Mesenchymal stem cell (in vitro differentiated cells and primary cell): ENCODE results near the gene UCP2.
"Not testable (repeated sequence)": the region's sequence is repeated elsewhere in the genome, so short reads cannot be mapped to it uniquely, and the experiment has no call there.

Experiments
- DNase-seq: peaks from one replicate; pipeline ENCODE4 v3.0.0-alpha.2; 2013
- H2AFZ ChIP-seq: one replicate; pipeline ENCODE4 v1.6.1; 2013; ENCODE audit warnings: low read depth, mild to moderate bottlenecking, control low read depth, inconsistent platforms, low read length, moderate library complexity
- H2AK5ac ChIP-seq: 2 replicates; pipeline ENCODE4 v1.6.1; 2013; ENCODE audit warnings: low read length, moderate library complexity, mild to moderate bottlenecking, inconsistent platforms; ENCODE audit not compliant: severe bottlenecking
- H2BK120ac ChIP-seq: one replicate; pipeline ENCODE4 v1.6.1; 2013; ENCODE audit warnings: low read depth, mild to moderate bottlenecking, inconsistent platforms, low read length, moderate library complexity
- H2BK12ac ChIP-seq, 2 experiments: one replicate each; pipeline ENCODE4 v1.6.1; 2013; ENCODE audit warnings: inconsistent platforms in 2 of 2, low read length in 2 of 2, mild to moderate bottlenecking in 2 of 2, moderate library complexity in 2 of 2, control low read depth in 1 of 2
- H2BK15ac ChIP-seq: one replicate; pipeline ENCODE4 v1.6.1; 2013; ENCODE audit warnings: mild to moderate bottlenecking, low read depth, inconsistent platforms; ENCODE audit not compliant: poor library complexity, severe bottlenecking
- H2BK5ac ChIP-seq: 2 replicates; pipeline ENCODE4 v1.6.1; 2013; ENCODE audit warnings: low read depth, mild to moderate bottlenecking, low read length, control low read depth, inconsistent platforms; ENCODE audit not compliant: poor library complexity, severe bottlenecking
- H3K14ac ChIP-seq, 2 experiments: one replicate each; pipeline ENCODE4 v1.6.1; 2013; ENCODE audit warnings: inconsistent platforms in 2 of 2, low read length in 2 of 2, control low read depth in 1 of 2, mild to moderate bottlenecking in 1 of 2, moderate library complexity in 1 of 2
- H3K18ac ChIP-seq, 2 experiments: one replicate each; pipeline ENCODE4 v1.6.1; 2013; ENCODE audit warnings: inconsistent platforms in 2 of 2, low read length in 2 of 2, control low read depth in 1 of 2, low read depth in 1 of 2, mild to moderate bottlenecking in 1 of 2
- H3K23ac ChIP-seq, 2 experiments: one replicate each; pipeline ENCODE4 v1.6.1; 2013; ENCODE audit warnings: inconsistent platforms in 2 of 2, low read length in 2 of 2, mild to moderate bottlenecking in 2 of 2, moderate library complexity in 2 of 2, control low read depth in 1 of 2
- H3K27ac ChIP-seq: 2 replicates; pipeline ENCODE4 v1.5.1; 2013; ENCODE audit warnings: mild to moderate bottlenecking, moderate library complexity, low read length, control low read depth, inconsistent platforms; ENCODE audit not compliant: poor library complexity, severe bottlenecking
- H3K27me3 ChIP-seq, 2 experiments: 2 replicates each; pipeline versions ENCODE4 v1.6.1 to v1.7.0; 2013; ENCODE audit warnings: low read length in 2 of 2, mild to moderate bottlenecking in 2 of 2, moderate library complexity in 2 of 2, control low read depth in 1 of 2, inconsistent platforms in 1 of 2; ENCODE audit not compliant: control insufficient read depth in 1 of 2, insufficient read depth in 1 of 2
- H3K36me3 ChIP-seq, 2 experiments: 2 replicates each; pipeline versions ENCODE4 v1.6.1 to v1.7.0; 2013; ENCODE audit warnings: low read length in 2 of 2, control low read depth in 1 of 2, inconsistent platforms in 1 of 2, low read depth in 1 of 2, mild to moderate bottlenecking in 1 of 2; ENCODE audit not compliant: insufficient read depth in 2 of 2, control insufficient read depth in 1 of 2
- H3K4ac ChIP-seq, 2 experiments: one replicate each; pipeline ENCODE4 v1.6.1; 2013; ENCODE audit warnings: inconsistent platforms in 2 of 2, low read length in 2 of 2, mild to moderate bottlenecking in 2 of 2, moderate library complexity in 2 of 2, control low read depth in 1 of 2, low read depth in 1 of 2
- H3K4me1 ChIP-seq: 2 replicates; pipeline ENCODE4 v1.6.1; 2013; ENCODE audit warnings: low read depth, low read length, control low read depth; ENCODE audit not compliant: control insufficient read depth, insufficient read depth
- H3K4me2 ChIP-seq: 2 replicates; pipeline ENCODE4 v1.6.1; 2013; ENCODE audit warnings: low read length, mild to moderate bottlenecking, inconsistent platforms; ENCODE audit not compliant: poor library complexity, severe bottlenecking
- H3K4me3 ChIP-seq, 2 experiments: 2 replicates each; pipeline versions ENCODE4 v1.5.1 to v1.7.0; 2013; ENCODE audit warnings: low read length in 2 of 2, mild to moderate bottlenecking in 2 of 2, control low read depth in 1 of 2, low read depth in 1 of 2; ENCODE audit not compliant: insufficient read depth in 1 of 2
- H3K79me1 ChIP-seq: replicated peaks from 2 replicates; pipeline ENCODE4 v1.6.1; 2013; ENCODE audit warnings: mild to moderate bottlenecking, control low read depth, low read length, inconsistent platforms; ENCODE audit not compliant: poor library complexity, severe bottlenecking
- H3K9ac ChIP-seq: 2 replicates; pipeline ENCODE4 v1.7.0; 2013; ENCODE audit warnings: mild to moderate bottlenecking, low read length, moderate library complexity
- H3K9me3 ChIP-seq: 2 replicates; pipeline ENCODE4 v1.7.0; 2013; ENCODE audit warnings: mild to moderate bottlenecking, low read length; ENCODE audit not compliant: control insufficient read depth
- H4K8ac ChIP-seq: one replicate; pipeline ENCODE4 v1.6.1; 2013; ENCODE audit warnings: inconsistent platforms, mild to moderate bottlenecking, low read length, moderate library complexity
- H4K91ac ChIP-seq: one replicate; pipeline ENCODE4 v1.6.1; 2013; ENCODE audit warnings: mild to moderate bottlenecking, low read length, inconsistent platforms
- WGBS: methylation state at CpG from one replicate; pipeline ENCODE4 v1.1.7; 2013; ENCODE audit warnings: mixed read lengths; 5-methylcytosine and 5-hydroxymethylcytosine counted together

The UCP2 gene

GRCh38 chr11:73940801-73941570, 41.7 kb downstream of the UCP2 start:
- Histone ChIP-seq H4K91ac (no peak overlapping the region), H3K4ac (no peak overlapping the region), H2AK5ac (no peak overlapping the region), H3K9me3 (peaks cover 14% of the 10 kb centered on the region), H3K18ac (no peak overlapping the region), H3K4me1 (no peaks in the 10 kb centered on the region), H2BK5ac (no peak overlapping the region), H2BK12ac (no peak overlapping the region), H3K14ac (no peak overlapping the region), H3K36me3 (peaks cover 0 to 12% of the 10 kb centered on the region in 2 experiments), H3K23ac (no peak overlapping the region), H3K79me1 (no peaks in the 10 kb centered on the region), H4K8ac (no peak overlapping the region), H2BK120ac (no peak overlapping the region), H2BK15ac (no peak overlapping the region), H3K4me2 (no peak overlapping the region), H3K9ac (no peak overlapping the region), H2AFZ (no peak overlapping the region), H3K4me3 (no peak overlapping the region), H3K27ac (no peak overlapping the region), H3K27me3 (no peaks in the 10 kb centered on the region)
- DNase-seq = no peak
- whole genome bisulfite sequencing = 97% methylated on average over 8 of the region's 9 CpGs

- H3K27ac ChIP-seq = no peak overlapping the region
- no peak overlapping the region for H3K4ac ChIP-seq
- no peak overlapping the region for H3K4me2 ChIP-seq
- no peak overlapping the region for H2BK120ac ChIP-seq
- H3K79me1 ChIP-seq = no peaks in the 10 kb centered on the region
- no peak for DNase-seq
- no peak overlapping the region for H3K18ac ChIP-seq
- WGBS = 82% methylated on average over 4 of the region's 4 CpGs
- H2BK5ac ChIP-seq = no peak overlapping the region
- H2BK12ac ChIP-seq = no peak overlapping the region
- peaks cover 14% of the 10 kb centered on the region for H3K9me3 ChIP-seq
- no peak overlapping the region for H2BK15ac ChIP-seq
- no peak overlapping the region for H4K8ac ChIP-seq
- H2AFZ ChIP-seq = no peak overlapping the region
- no peak overlapping the region for H3K4me3 ChIP-seq
- no peak overlapping the region for H4K91ac ChIP-seq
- peaks cover 3 to 15% of the 10 kb centered on the region in 2 experiments for H3K36me3 ChIP-seq
- no peak overlapping the region for H2AK5ac ChIP-seq
- no peak overlapping the region for H3K23ac ChIP-seq
- H3K9ac ChIP-seq = no peak overlapping the region
- H3K27me3 ChIP-seq = no peaks in the 10 kb centered on the region
- no peak overlapping the region for H3K14ac ChIP-seq
- no peaks in the 10 kb centered on the region for H3K4me1 ChIP-seq
Observed at GRCh38 chr11:73939096-73939495, 43.5 kb downstream of the UCP2 start.

GRCh38 chr11:73936047-73936446, 46.6 kb downstream of the UCP2 start:
- not testable (repeated sequence) for H3K27me3 ChIP-seq, H2AFZ ChIP-seq, H3K14ac ChIP-seq, H3K9ac ChIP-seq, DNase-seq, H3K4me1 ChIP-seq, H2AK5ac ChIP-seq, H4K8ac ChIP-seq, H2BK12ac ChIP-seq, H2BK15ac ChIP-seq, H2BK5ac ChIP-seq, H3K79me1 ChIP-seq, H3K18ac ChIP-seq, H3K4me3 ChIP-seq, H3K23ac ChIP-seq, H4K91ac ChIP-seq, H3K4me2 ChIP-seq, H2BK120ac ChIP-seq, H3K27ac ChIP-seq, H3K4ac ChIP-seq
- H3K9me3 ChIP-seq = peaks cover 11% of the 10 kb centered on the region
- 100% methylated on average over 7 of the region's 25 CpGs for WGBS
- peaks cover 12 to 24% of the 10 kb centered on the region in 2 experiments for H3K36me3 ChIP-seq

- no peak overlapping the region for H3K9ac ChIP-seq
- H3K14ac ChIP-seq = no peak overlapping the region
- H3K18ac ChIP-seq = no peak overlapping the region
- DNase-seq = no peak
- H3K4me3 ChIP-seq = no peak overlapping the region
- H2BK15ac ChIP-seq = no peak overlapping the region
- no peak overlapping the region for H3K4me2 ChIP-seq
- no peak overlapping the region for H3K23ac ChIP-seq
- H3K27ac ChIP-seq = no peak overlapping the region
- no peak overlapping the region for H2AK5ac ChIP-seq
- H3K27me3 ChIP-seq = no peaks in the 10 kb centered on the region
- H3K9me3 ChIP-seq = no peaks in the 10 kb centered on the region
- H3K4me1 ChIP-seq = no peaks in the 10 kb centered on the region
- H4K91ac ChIP-seq = no peak overlapping the region
- no peak overlapping the region for H3K4ac ChIP-seq
- no peak overlapping the region for H2AFZ ChIP-seq
- H3K36me3 ChIP-seq = peaks cover 16 to 44% of the 10 kb centered on the region in 2 experiments
- no peak overlapping the region for H2BK120ac ChIP-seq
- peaks cover 3% of the 10 kb centered on the region for H3K79me1 ChIP-seq
- no peak overlapping the region for H2BK5ac ChIP-seq
- no peak overlapping the region for H4K8ac ChIP-seq
- 95% methylated on average over 7 of the region's 7 CpGs for whole genome bisulfite sequencing
- H2BK12ac ChIP-seq = no peak overlapping the region
Observed at GRCh38 chr11:73932781-73933180, 49.9 kb downstream of the UCP2 start.
